Measurements from ENCODE around the gene CASD1. TPM values are rescaled to one million over a fixed set of nuclear protein-coding genes. Genes with fewer than 3 reads are reported as not detected.

CASD1 gene
- total RNA-seq, 4 donors from 2014 or later: 2.3 to 28.3 (median 10.8) TPM

DNA sequence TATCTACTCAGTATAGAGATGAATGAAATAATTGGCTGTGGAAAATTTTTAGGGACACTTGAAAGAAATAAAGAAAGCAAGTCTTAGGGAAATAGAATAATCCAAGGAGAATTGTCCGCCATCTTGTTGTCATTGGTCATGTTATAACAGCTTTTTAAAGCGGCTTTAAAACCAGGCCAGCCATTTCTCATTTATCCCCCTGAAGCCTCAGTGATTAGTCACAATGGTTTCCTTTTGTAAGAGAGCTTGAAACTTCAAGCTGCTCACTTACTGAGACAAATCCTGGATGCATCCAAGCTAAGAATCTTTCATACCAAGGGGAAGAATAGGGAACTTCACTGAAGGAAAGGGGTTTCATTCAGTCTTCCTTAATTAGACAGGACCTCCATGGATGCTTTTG is 78.5 kb downstream of the CASD1 start:
- TF ChIP-seq, protein P1, sequence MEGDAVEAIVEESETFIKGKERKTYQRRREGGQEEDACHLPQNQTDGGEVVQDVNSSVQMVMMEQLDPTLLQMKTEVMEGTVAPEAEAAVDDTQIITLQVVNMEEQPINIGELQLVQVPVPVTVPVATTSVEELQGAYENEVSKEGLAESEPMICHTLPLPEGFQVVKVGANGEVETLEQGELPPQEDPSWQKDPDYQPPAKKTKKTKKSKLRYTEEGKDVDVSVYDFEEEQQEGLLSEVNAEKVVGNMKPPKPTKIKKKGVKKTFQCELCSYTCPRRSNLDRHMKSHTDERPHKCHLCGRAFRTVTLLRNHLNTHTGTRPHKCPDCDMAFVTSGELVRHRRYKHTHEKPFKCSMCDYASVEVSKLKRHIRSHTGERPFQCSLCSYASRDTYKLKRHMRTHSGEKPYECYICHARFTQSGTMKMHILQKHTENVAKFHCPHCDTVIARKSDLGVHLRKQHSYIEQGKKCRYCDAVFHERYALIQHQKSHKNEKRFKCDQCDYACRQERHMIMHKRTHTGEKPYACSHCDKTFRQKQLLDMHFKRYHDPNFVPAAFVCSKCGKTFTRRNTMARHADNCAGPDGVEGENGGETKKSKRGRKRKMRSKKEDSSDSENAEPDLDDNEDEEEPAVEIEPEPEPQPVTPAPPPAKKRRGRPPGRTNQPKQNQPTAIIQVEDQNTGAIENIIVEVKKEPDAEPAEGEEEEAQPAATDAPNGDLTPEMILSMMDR (IDR thresholded peaks at IDR 0.05): no peak
- no peak for TF ChIP-seq POLR2A (IDR thresholded peaks at IDR 0.05)
- 93 to 98% methylated on average over 2 of the region's 2 CpGs for whole genome bisulfite sequencing, 2 donors
- intact Hi-C loops (cut with DNase I): no loop called here

DNA sequence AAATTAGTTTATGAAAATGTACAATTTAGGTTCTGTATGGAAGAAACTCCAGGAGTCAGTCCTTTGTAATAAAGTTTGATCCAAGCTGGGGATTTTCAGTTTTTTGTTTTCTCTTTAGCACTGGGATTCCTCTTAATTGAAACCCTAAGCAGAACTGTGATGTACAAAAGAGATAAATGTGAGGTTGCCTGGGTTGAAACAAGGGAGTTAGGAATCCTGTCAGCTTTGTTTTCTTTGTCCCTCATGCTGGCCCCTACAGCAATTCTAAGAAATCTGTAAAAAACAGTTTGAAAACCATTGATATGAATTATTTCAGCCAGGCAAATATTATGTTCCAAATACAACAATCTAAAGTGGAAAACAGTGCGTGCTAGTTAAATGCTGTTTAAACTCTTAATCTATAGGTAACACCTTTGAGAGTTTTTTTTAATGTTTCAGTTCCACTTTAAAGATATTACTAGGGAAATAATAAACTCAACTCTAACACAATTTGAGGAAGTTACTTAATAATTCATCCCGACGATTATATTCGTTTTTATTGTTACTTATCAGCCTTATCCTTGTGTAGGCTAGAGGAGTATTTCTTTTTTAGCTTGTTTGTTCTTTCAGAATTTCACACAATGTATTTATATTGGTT is 81.0 kb downstream of the CASD1 start:
- TF ChIP-seq, protein P1 (IDR thresholded peaks at IDR 0.05): no peak
- no peak for TF ChIP-seq POLR2A (IDR thresholded peaks at IDR 0.05)
- H3K27ac ChIP-seq: no peak overlapping the region
- DNase-seq: no peak
- H3K9me3 ChIP-seq: no peaks in the 10 kb centered on the region
- intact Hi-C loops (cut with DNase I): no loop called here
- no peaks in the 10 kb centered on the region for H3K4me1 ChIP-seq
- 55 to 73% methylated on average over 4 of the region's 4 CpGs for WGBS, 2 donors
- H3K27me3 ChIP-seq: no peaks in the 10 kb centered on the region
- no peak overlapping the region for H3K4me3 ChIP-seq
- no peaks in the 10 kb centered on the region for H3K36me3 ChIP-seq

More for the DNA sequence above, 78.5 kb downstream of the CASD1 start:
- Histone ChIP-seq H3K9me3 (no peaks in the 10 kb centered on the region), H3K36me3 (no peaks in the 10 kb centered on the region), H3K4me3 (no peak overlapping the region), H3K27ac (no peak overlapping the region), H3K4me1 (no peaks in the 10 kb centered on the region), H3K27me3 (no peaks in the 10 kb centered on the region)
- no peak for DNase-seq

DNA sequence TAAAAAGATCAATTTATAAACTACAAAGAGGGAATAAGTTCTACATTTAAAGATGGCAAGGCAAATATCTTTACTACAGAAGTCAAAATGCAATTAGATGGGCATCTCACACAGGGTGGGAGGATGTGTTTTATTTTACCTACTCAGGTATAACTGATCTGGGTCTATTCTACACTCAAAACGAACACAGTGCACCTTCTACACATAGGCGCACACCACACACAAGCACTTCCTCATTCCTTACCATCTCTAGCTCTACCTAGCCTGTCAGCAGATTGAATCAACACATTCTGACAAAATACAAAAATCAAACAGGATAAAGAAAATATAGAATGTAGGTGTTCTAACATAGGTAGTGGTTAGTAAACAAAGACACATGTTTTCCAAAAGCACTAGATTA is 81.6 kb downstream of the CASD1 start:
- H3K27me3 ChIP-seq: no peaks in the 10 kb centered on the region
- H3K4me1 ChIP-seq: no peaks in the 10 kb centered on the region
- TF ChIP-seq, protein P1 (IDR thresholded peaks at IDR 0.05): no peak
- no peak for TF ChIP-seq POLR2A (IDR thresholded peaks at IDR 0.05)
- H3K4me3 ChIP-seq: no peak overlapping the region
- no peak overlapping the region for H3K27ac ChIP-seq
- DNase-seq: no peak
- WGBS, 2 donors: 69 to 82% methylated on average over 2 of the region's 2 CpGs
- no peaks in the 10 kb centered on the region for H3K9me3 ChIP-seq
- intact Hi-C loops (cut with DNase I): no loop called here
- no peaks in the 10 kb centered on the region for H3K36me3 ChIP-seq

DNA sequence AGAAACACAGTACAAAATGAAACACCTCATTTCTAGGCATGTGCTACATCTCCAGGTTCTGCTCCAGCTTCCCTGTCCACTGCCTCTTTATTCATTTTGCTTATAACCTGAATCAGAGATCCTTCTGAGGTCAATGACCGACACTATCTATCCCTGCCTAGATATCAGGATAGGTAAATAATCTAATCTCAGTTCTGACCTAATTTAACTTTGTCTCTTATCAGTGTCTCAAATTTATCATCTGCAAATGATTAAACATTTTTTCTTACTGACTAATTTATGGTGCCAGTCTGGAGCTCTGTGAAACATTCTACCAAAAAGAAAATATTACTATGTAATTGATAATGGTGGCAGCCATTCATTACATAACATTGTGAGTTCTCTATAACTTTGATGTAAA is 85.3 kb downstream of the CASD1 start:
- 82 to 92% methylated on average over 1 of the region's 1 CpG for WGBS, 2 donors
- TF ChIP-seq, protein P1 (IDR thresholded peaks at IDR 0.05): no peak
- TF ChIP-seq POLR2A (IDR thresholded peaks at IDR 0.05): no peak

DNA sequence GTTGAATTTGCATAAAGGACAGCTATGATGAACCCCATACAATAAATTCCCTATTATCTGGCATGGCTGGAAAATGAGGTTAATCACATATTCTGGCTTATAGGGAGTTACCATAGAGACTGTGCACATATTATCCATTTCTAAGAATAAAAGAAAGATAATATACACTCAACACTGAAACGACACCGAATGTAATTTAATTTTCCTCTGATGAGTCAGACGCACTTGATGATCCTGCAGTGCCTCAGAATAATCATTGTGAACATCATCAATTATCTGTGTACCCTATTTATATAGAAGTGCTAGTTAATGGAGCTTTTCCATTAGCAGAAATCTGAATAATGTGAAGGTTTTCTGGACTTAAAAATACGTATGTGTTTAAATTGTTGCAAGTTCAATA is 86.1 kb downstream of the CASD1 start:
- WGBS, 2 donors: 67 to 75% methylated on average over 4 of the region's 4 CpGs
- intact Hi-C loops (cut with DNase I): no loop called here
- Histone ChIP-seq H3K4me1 (no peaks in the 10 kb centered on the region), H3K27me3 (no peaks in the 10 kb centered on the region), H3K9me3 (no peaks in the 10 kb centered on the region), H3K36me3 (no peaks in the 10 kb centered on the region), H3K4me3 (no peak overlapping the region), H3K27ac (no peak overlapping the region)
- no peak for DNase-seq
- TF ChIP-seq, protein P1 (IDR thresholded peaks at IDR 0.05): no peak
- TF ChIP-seq POLR2A (IDR thresholded peaks at IDR 0.05): no peak

More for the DNA sequence above, 85.3 kb downstream of the CASD1 start:
- Histone ChIP-seq H3K36me3 (no peaks in the 10 kb centered on the region), H3K4me1 (no peaks in the 10 kb centered on the region), H3K27me3 (no peaks in the 10 kb centered on the region), H3K4me3 (no peak overlapping the region), H3K9me3 (no peaks in the 10 kb centered on the region), H3K27ac (no peak overlapping the region)
- no peak for DNase-seq
- intact Hi-C loops (cut with DNase I): no loop called here

Measured in esophagus squamous epithelium (tissue), 5 donors.